A673 (cell line): ENCODE results near the gene BACE2. TPM values are rescaled to one million over a fixed set of nuclear protein-coding genes. Genes with fewer than 3 reads are reported as not detected.

Experiments used
- BruUV-seq: library from RNA; stranded (reverse); fragments of 400-500 nt; replicated peaks from 2 replicates; lab custom pipeline; 2021; lab: Mats Ljungman, UMichigan
- CTCF ChIA-PET: fragments of 300-600 bp; sonication (Branson Sonifier 250); formaldehyde crosslinking; loops from one replicate; lab custom pipeline; 2022; ENCODE audit warnings: antibody characterized with exemption; lab: Charles Lee
- POLR2A ChIA-PET: fragments of 300-600 bp; sonication (Branson Sonifier 250); formaldehyde crosslinking; loops from one replicate; lab custom pipeline; 2022; ENCODE audit warnings: antibody characterized with exemption; ENCODE audit not compliant: low non-redundant PET; lab: Charles Lee
- DNase-seq: peaks from one replicate; pipeline ENCODE4 v3.0.0-alpha.2; 2015; ENCODE audit warnings: low spot score
- H3K27ac ChIP-seq: fragments of 200-600 bp; sonication (generic); 2 replicates; pipeline ENCODE4 v1.5.1; 2016; ENCODE audit warnings: mixed run types, low read depth, mild to moderate bottlenecking, mixed read lengths, antibody characterized with exemption, low read length; ENCODE audit not compliant: poor library complexity, severe bottlenecking
- H3K27me3 ChIP-seq: fragments of 200-600 bp; sonication (generic); replicated peaks from 2 replicates; pipeline ENCODE4 v1.6.1; 2017; ENCODE audit warnings: mixed run types, low read depth, mild to moderate bottlenecking, mixed read lengths, antibody characterized with exemption, low read length; ENCODE audit not compliant: insufficient read depth, poor library complexity
- H3K36me3 ChIP-seq: fragments of 200-600 bp; sonication (generic); 2 replicates; pipeline ENCODE4 v1.6.1; 2016; ENCODE audit warnings: mixed run types, mild to moderate bottlenecking, mixed read lengths, antibody characterized with exemption, low read length; ENCODE audit not compliant: insufficient read depth, poor library complexity, severe bottlenecking
- H3K4me1 ChIP-seq: fragments of 200-600 bp; sonication (generic); 2 replicates; pipeline ENCODE4 v1.6.1; 2017; ENCODE audit warnings: mixed run types, mild to moderate bottlenecking, mixed read lengths, antibody characterized with exemption, low read length; ENCODE audit not compliant: insufficient read depth, poor library complexity, severe bottlenecking
- H3K4me3 ChIP-seq: fragments of 200-600 bp; sonication (generic); 2 replicates; pipeline ENCODE4 v1.5.1; 2016; ENCODE audit warnings: low read depth, mixed run types, mild to moderate bottlenecking, mixed read lengths, low read length; ENCODE audit not compliant: poor library complexity, severe bottlenecking
- H3K9me3 ChIP-seq: fragments of 200-600 bp; sonication (generic); 2 replicates; pipeline ENCODE4 v1.6.1; 2016; ENCODE audit warnings: mixed run types, low read depth, mild to moderate bottlenecking, mixed read lengths, antibody characterized with exemption, low read length; ENCODE audit not compliant: poor library complexity, severe bottlenecking
- CTCF ChIP-seq: fragments of 300-800, 200-600 bp; sonication (generic); conservative IDR thresholded peaks from 2 replicates; pipeline ENCODE4 v1.5.1; 2017; ENCODE audit warnings: low read depth, mild to moderate bottlenecking, antibody characterized with exemption, low read length, moderate library complexity, mixed read lengths
- EZH2 ChIP-seq: fragments of 200-600 bp; sonication (generic); IDR thresholded peaks from 2 replicates; pipeline ENCODE4 v1.6.1; 2017; ENCODE audit warnings: borderline replicate concordance, low read depth, mild to moderate bottlenecking, mixed read lengths, antibody characterized with exemption, low read length; ENCODE audit not compliant: poor library complexity, severe bottlenecking
- intact Hi-C: fragments of 100-400 bp; cut with micrococcal nuclease; formaldehyde crosslinking; loops from one replicate; pipeline ENCODE4 v1.10.0; 2022; ENCODE audit not compliant: unreplicated experiment
- total RNA-seq: library from RNA; stranded (reverse); gene quantifications from 2 replicates; pipeline ENCODE4 v1.2.3, GENCODE V29; 2021

The BACE2 gene
- total RNA-seq, 1 experiment from 2014 or later = 6.9 TPM

GRCh38 chr21:41213021-41213420, 45.1 kb downstream of the BACE2 start:
- H3K27me3 ChIP-seq = no peaks in the 10 kb centered on the region
- intact Hi-C loops = no loop called here
- ChIA-PET CTCF (no interaction called here), POLR2A (no interaction called here)
- H3K9me3 ChIP-seq = peaks cover 4% of the 10 kb centered on the region
- no TSS peak for BruUV-seq
- TF ChIP-seq EZH2 (no peak), CTCF (no peak)
- DNase-seq = no peak
- no peaks in the 10 kb centered on the region for H3K36me3 ChIP-seq
- H3K4me3 ChIP-seq = no peak overlapping the region
- no peak overlapping the region for H3K27ac ChIP-seq
- no peaks in the 10 kb centered on the region for H3K4me1 ChIP-seq

GRCh38 chr21:41215856-41216408, 48.0 kb downstream of the BACE2 start:
- Histone ChIP-seq H3K27ac (no peak overlapping the region), H3K4me1 (no peaks in the 10 kb centered on the region), H3K4me3 (no peak overlapping the region), H3K36me3 (no peaks in the 10 kb centered on the region), H3K27me3 (no peaks in the 10 kb centered on the region), H3K9me3 (peaks cover 4% of the 10 kb centered on the region)
- intact Hi-C loops = no loop called here
- CTCF ChIA-PET = no interaction called here
- DNase-seq = no peak
- BruUV-seq = no TSS peak
- TF ChIP-seq CTCF (no peak), EZH2 (no peak)
- POLR2A ChIA-PET = no interaction called here

- intact Hi-C loops = no loop called here
Observed at GRCh38 chr21:41216486-41216885, 48.5 kb downstream of the BACE2 start.

More at GRCh38 chr21:41216486-41216885, 48.5 kb downstream of the BACE2 start:
- ChIA-PET CTCF (no interaction called here), POLR2A (no interaction called here)
- Histone ChIP-seq H3K27me3 (no peaks in the 10 kb centered on the region), H3K4me3 (no peak overlapping the region), H3K27ac (no peak overlapping the region), H3K4me1 (no peaks in the 10 kb centered on the region), H3K9me3 (peaks cover 4% of the 10 kb centered on the region), H3K36me3 (no peaks in the 10 kb centered on the region)
- BruUV-seq = no TSS peak
- TF ChIP-seq CTCF = no peak
- no peak for TF ChIP-seq EZH2
- DNase-seq = no peak
